GM19099 (cell line): ENCODE measurements around the gene SGCA.

Experiments
- POLR2A ChIP-seq: IDR thresholded peaks from 3 replicates; pipeline ENCODE4 v1.6.1; 2011; ENCODE audit warnings: low read depth; ENCODE audit not compliant: insufficient read length; ENCODE audit errors: extremely low read depth

The SGCA gene

GRCh38 chr17:50165867-50166517 is at the start of gene SGCA:
Gene SGCA (plus strand): TSS chr17:50166005. CDS start chr17:50166041, 36 bp downstream.
- TF ChIP-seq POLR2A: no peak

- TF ChIP-seq POLR2A: no peak
These were observed 48.4 kb upstream of the SGCA start for GRCh38 chr17:50117202-50118051.

- TF ChIP-seq POLR2A: no peak
These were observed 47.6 kb upstream of the SGCA start for GRCh38 chr17:50118076-50118827.

GRCh38 chr17:50118828-50119218 is 47.0 kb upstream of the SGCA start:
- no peak for TF ChIP-seq POLR2A

GRCh38 chr17:50120475-50121253 is 45.1 kb upstream of the SGCA start:
- TF ChIP-seq POLR2A: no peak

GRCh38 chr17:50122945-50123344 is 42.9 kb upstream of the SGCA start:
- no peak for TF ChIP-seq POLR2A

GRCh38 chr17:50123649-50124349 is 42.0 kb upstream of the SGCA start:
- no peak for TF ChIP-seq POLR2A

- TF ChIP-seq POLR2A: no peak
These were observed 40.3 kb upstream of the SGCA start for GRCh38 chr17:50125420-50125997.

GRCh38 chr17:50127697-50128361 is 38.0 kb upstream of the SGCA start:
- no peak for TF ChIP-seq POLR2A

- TF ChIP-seq POLR2A: no peak
These were observed 37.1 kb upstream of the SGCA start for GRCh38 chr17:50128441-50129352.

GRCh38 chr17:50129353-50129727 is 36.5 kb upstream of the SGCA start:
- no peak for TF ChIP-seq POLR2A
